IMR-90 (cell line): Measurements from ENCODE around the gene BMP7.

Source experiments
- BHLHE40 ChIP-seq: fragments of 150-350 bp; IDR thresholded peaks from 2 replicates; pipeline ENCODE4 v1.6.1; 2016; ENCODE audit warnings: mild to moderate bottlenecking, low read depth, low read length
- CEBPB ChIP-seq: IDR thresholded peaks from 2 replicates; pipeline ENCODE4 v1.6.1; 2012; ENCODE audit warnings: low read depth, low read length, improper control_type of control experiment
- CHD1 ChIP-seq: IDR thresholded peaks from 2 replicates; pipeline ENCODE4 v1.6.1; 2012; ENCODE audit warnings: low read depth, low read length, improper control_type of control experiment
- FOS ChIP-seq: fragments of 150-350 bp; IDR thresholded peaks from 2 replicates; pipeline ENCODE4 v1.6.1; 2016; ENCODE audit warnings: low read depth, low read length
- MAZ ChIP-seq: IDR thresholded peaks from 2 replicates; pipeline ENCODE4 v1.6.1; 2012; ENCODE audit warnings: low read depth, mild to moderate bottlenecking, low read length, improper control_type of control experiment, moderate library complexity, borderline replicate concordance
- MXI1 ChIP-seq: IDR thresholded peaks from 2 replicates; pipeline ENCODE4 v1.6.1; 2012; ENCODE audit warnings: low read depth, mild to moderate bottlenecking, low read length, moderate library complexity, borderline replicate concordance
- POLR2A ChIP-seq: IDR thresholded peaks from 2 replicates; pipeline ENCODE4 v1.6.1; 2012; ENCODE audit warnings: mild to moderate bottlenecking, low read depth, low read length
- RAD21 ChIP-seq: IDR thresholded peaks from 2 replicates; pipeline ENCODE4 v1.6.1; 2012; ENCODE audit warnings: low read length, improper control_type of control experiment
- RFX5 ChIP-seq: IDR thresholded peaks from 2 replicates; pipeline ENCODE4 v1.8.0; 2012; ENCODE audit warnings: low read depth, mild to moderate bottlenecking, low read length, moderate library complexity
- SMC3 ChIP-seq: fragments of 150-350 bp; IDR thresholded peaks from 2 replicates; pipeline ENCODE4 v1.6.1; 2016; ENCODE audit warnings: low read depth, mild to moderate bottlenecking, antibody characterized with exemption, low read length, moderate library complexity
- TF ChIP-seq, protein P1 (sequence below): conservative IDR thresholded peaks from 2 replicates; pipeline ENCODE4 v1.5.1; 2012; ENCODE audit warnings: mild to moderate bottlenecking, low read depth, low read length, improper control_type of control experiment
- TF ChIP-seq, protein P2 (sequence below): fragments of 150-350 bp; IDR thresholded peaks from 2 replicates; pipeline ENCODE4 v1.6.1; 2017; ENCODE audit warnings: mild to moderate bottlenecking, antibody characterized with exemption, low read length, low read depth
- TF ChIP-seq, protein P3 (sequence below): fragments of 150-350 bp; IDR thresholded peaks from 2 replicates; pipeline ENCODE4 v1.6.1; 2016; ENCODE audit warnings: low read depth, mild to moderate bottlenecking, low read length, moderate library complexity, borderline replicate concordance

DNA sequence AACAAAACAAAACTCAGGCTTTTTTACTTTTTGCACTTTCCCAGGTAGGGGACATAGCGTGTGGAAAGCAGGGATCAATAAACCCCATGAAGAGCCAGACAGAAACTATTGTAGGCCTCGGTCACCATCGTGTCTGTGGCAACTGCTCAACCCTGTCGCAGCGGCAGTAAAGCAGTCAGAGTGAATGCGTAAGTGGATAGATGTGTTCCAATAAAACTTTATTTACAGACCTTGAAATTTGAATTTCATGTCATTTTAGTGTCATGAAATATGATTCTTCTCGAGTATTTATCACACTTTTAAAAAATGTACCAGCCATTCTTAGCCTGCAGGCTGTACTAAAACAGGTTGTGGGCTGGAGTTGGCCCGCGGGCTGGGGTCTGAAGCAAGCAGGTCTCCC is 14.5 kb downstream of the BMP7 start:
- TF ChIP-seq, protein P1, sequence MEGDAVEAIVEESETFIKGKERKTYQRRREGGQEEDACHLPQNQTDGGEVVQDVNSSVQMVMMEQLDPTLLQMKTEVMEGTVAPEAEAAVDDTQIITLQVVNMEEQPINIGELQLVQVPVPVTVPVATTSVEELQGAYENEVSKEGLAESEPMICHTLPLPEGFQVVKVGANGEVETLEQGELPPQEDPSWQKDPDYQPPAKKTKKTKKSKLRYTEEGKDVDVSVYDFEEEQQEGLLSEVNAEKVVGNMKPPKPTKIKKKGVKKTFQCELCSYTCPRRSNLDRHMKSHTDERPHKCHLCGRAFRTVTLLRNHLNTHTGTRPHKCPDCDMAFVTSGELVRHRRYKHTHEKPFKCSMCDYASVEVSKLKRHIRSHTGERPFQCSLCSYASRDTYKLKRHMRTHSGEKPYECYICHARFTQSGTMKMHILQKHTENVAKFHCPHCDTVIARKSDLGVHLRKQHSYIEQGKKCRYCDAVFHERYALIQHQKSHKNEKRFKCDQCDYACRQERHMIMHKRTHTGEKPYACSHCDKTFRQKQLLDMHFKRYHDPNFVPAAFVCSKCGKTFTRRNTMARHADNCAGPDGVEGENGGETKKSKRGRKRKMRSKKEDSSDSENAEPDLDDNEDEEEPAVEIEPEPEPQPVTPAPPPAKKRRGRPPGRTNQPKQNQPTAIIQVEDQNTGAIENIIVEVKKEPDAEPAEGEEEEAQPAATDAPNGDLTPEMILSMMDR = no peak
- TF ChIP-seq POLR2A (no peak), CHD1 (no peak), CEBPB (no peak), BHLHE40 (no peak), SMC3 (no peak), RAD21 (no peak), MAZ (no peak), RFX5 (no peak), MXI1 (no peak), FOS (no peak)
- TF ChIP-seq, protein P2, sequence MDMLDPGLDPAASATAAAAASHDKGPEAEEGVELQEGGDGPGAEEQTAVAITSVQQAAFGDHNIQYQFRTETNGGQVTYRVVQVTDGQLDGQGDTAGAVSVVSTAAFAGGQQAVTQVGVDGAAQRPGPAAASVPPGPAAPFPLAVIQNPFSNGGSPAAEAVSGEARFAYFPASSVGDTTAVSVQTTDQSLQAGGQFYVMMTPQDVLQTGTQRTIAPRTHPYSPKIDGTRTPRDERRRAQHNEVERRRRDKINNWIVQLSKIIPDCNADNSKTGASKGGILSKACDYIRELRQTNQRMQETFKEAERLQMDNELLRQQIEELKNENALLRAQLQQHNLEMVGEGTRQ = no peak
- TF ChIP-seq, protein P3, sequence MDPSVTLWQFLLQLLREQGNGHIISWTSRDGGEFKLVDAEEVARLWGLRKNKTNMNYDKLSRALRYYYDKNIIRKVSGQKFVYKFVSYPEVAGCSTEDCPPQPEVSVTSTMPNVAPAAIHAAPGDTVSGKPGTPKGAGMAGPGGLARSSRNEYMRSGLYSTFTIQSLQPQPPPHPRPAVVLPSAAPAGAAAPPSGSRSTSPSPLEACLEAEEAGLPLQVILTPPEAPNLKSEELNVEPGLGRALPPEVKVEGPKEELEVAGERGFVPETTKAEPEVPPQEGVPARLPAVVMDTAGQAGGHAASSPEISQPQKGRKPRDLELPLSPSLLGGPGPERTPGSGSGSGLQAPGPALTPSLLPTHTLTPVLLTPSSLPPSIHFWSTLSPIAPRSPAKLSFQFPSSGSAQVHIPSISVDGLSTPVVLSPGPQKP = no peak
